PC-9 (cell line): ENCODE data around the gene DEFB121. TPM values are rescaled to one million over a fixed set of nuclear protein-coding genes. Genes with fewer than 3 reads are reported as not detected.

Experiments
- total RNA-seq: library from RNA; stranded (reverse); gene quantifications from 2 replicates; pipeline ENCODE4 v1.2.3, GENCODE V29; 2021

DEFB121 gene
- total RNA-seq, 1 experiment from 2014 or later: not detected

Other genes starting within 250 kb of the DEFB121 start
- gene DEFB115, start 148.6 kb downstream of the DEFB121 start, total RNA-seq: not detected in 2 replicates
- gene DEFB116, start 97.6 kb downstream of the DEFB121 start, total RNA-seq: not detected in 2 replicates
- gene DEFB118, start 37.6 kb downstream of the DEFB121 start, total RNA-seq: not detected in 2 replicates
- gene DEFB119, start 15.6 kb downstream of the DEFB121 start, total RNA-seq: not detected in 2 replicates
- gene DEFB123, start 34.4 kb upstream of the DEFB121 start, total RNA-seq: not detected in 2 replicates
- not detected in 2 replicates for gene DEFB124, start 68.9 kb upstream of the DEFB121 start, total RNA-seq
- not detected in 2 replicates for gene REM1, start 69.1 kb upstream of the DEFB121 start, total RNA-seq
- gene HM13, start 108.2 kb upstream of the DEFB121 start, total RNA-seq: 220 and 272 TPM in 2 replicates
- gene ID1, start 199.1 kb upstream of the DEFB121 start, total RNA-seq: 74.4 and 164 TPM in 2 replicates
- not detected in 2 replicates for gene COX4I2, start 231.7 kb upstream of the DEFB121 start, total RNA-seq